SK-N-MC (cell line): ENCODE data around the gene ETS2.

Experiments
- DNase-seq: peaks from one replicate; pipeline ENCODE4 v3.0.0-alpha.2; 2011; ENCODE audit warnings: low read depth, low spot score
- H3K27ac ChIP-seq: fragments of 200-600 bp; sonication (generic); 2 replicates; pipeline ENCODE4 v1.5.1; 2016; ENCODE audit warnings: mixed run types
- H3K36me3 ChIP-seq: fragments of 200-600 bp; sonication (generic); 2 replicates; pipeline ENCODE4 v1.6.1; 2017; ENCODE audit warnings: antibody characterized with exemption, low read length, mixed read lengths; ENCODE audit not compliant: insufficient read depth
- H3K4me3 ChIP-seq: fragments of 200-600 bp; sonication (generic); 2 replicates; pipeline ENCODE4 v1.5.1; 2016
- H3K9ac ChIP-seq: fragments of 200-600 bp; sonication (generic); 2 replicates; pipeline ENCODE4 v1.8.0; 2017; ENCODE audit warnings: mixed run types, mixed read lengths; ENCODE audit not compliant: insufficient read length
- H3K9me3 ChIP-seq: fragments of 200-600 bp; sonication (generic); 2 replicates; pipeline ENCODE4 v1.6.1; 2017; ENCODE audit warnings: low read depth, mild to moderate bottlenecking, antibody characterized with exemption, low read length, moderate library complexity, mixed read lengths
- EZH2 ChIP-seq: fragments of 200-600 bp; sonication (generic); IDR thresholded peaks from one replicate; pipeline ENCODE4 v1.6.1; 2017; ENCODE audit warnings: antibody characterized with exemption
- FOXP2 ChIP-seq: optimal IDR thresholded peaks from 2 replicates; pipeline ENCODE3; 2011; ENCODE audit warnings: mild to moderate bottlenecking, moderate library complexity; ENCODE audit not compliant: insufficient read depth; ENCODE audit errors: extremely low read length, control extremely low read depth
- POLR2AphosphoS5 ChIP-seq: IDR thresholded peaks from 2 replicates; pipeline ENCODE4 v1.6.1; 2012; ENCODE audit warnings: mild to moderate bottlenecking, low read depth, low read length, borderline replicate concordance

Gene ETS2

DNA sequence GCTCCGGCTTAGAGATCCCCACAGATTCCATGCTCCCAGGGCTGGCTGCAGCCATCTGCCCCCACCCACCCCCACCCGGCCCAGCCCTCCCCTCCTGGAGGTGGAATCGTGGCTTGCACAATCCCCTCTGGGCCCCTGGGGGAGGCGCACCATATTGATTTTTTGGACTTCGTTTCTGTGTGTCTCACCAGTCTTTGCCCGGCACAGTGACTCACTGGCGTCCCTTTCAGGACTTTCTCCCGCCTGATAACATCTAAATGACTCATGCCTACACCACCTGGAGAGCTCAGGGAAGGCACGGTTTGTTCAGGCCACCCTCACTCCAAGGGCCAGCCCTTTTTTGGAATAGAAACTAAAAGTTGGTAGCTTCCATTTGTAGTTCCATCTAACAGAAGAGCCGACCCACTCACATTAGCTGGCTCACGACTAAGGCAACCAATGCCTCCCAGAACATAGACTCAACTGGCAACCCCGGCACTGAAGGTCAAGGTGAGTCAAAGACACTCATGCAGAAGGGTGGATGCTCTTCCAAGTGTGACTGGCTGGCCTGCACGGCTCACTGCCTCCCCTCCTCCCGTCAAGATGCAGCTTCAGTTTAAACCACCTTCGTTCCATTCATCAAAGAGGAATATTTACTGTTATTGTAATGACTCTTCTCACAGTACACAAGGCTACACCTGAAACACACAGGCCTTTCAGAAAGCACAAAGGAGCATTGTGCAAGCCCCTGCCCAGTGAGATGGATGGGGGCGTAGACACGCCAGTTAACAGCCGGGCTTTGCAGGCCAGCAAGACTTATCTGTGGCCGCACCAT is 18.1 kb upstream of the ETS2 start:
- Histone ChIP-seq H3K27ac (no peak overlapping the region), H3K4me3 (no peak overlapping the region), H3K9ac (no peak overlapping the region), H3K36me3 (no peaks in the 10 kb centered on the region), H3K9me3 (no peaks in the 10 kb centered on the region)
- TF ChIP-seq POLR2AphosphoS5 (no peak), FOXP2 (no peak), EZH2 (no peak)
- no peak for DNase-seq

DNA sequence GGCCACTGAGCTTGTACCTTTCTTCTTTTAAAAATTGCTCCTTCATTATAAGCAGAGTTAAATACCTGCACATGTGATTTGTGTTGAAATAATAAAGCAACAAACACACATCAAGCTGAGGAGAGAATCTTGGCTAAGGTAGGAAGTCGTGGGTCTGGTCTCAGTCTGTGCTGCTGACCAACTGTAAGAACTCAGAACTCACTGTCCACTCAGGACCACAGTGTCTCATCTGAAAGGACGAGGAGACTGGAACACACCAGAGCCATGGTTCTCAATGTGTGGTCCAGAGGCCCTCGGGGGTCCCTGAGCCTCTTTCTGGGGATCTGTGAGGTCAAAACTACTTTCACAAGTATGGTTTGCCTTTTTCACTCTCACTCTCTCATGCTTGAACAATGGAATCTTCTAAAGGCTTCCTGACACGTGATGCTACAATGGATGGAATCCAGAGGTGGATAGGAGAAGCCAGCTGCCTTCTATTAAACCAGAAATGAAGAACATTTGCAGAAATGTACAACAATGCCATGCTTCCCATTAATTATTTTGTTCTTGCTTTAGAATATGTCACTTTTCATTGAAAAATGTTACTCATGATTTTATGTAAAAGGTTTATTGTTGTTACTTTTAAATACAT is 17.3 kb upstream of the ETS2 start:
- no peak overlapping the region for H3K4me3 ChIP-seq
- no peak overlapping the region for H3K27ac ChIP-seq

DNA sequence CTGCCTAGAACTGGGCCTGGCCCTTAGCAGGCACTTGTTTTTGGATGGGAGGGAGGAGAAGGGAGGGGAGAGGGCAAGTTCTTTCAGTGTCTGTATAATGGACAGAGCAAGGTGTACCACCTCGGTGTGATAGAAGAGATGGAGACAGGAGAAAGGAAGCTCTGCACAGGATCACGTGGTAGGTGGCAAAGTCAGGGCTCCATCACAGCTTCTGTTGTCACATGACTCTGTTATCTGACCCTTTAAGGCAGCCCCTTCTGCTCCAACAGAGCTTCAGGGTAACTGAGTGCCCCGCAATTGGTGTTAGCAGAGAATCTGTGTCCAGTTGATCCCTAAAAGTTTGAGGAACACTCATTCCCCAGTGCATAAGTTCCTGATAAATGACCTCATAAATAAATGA is 16.5 kb upstream of the ETS2 start:
- Histone ChIP-seq H3K9ac (no peak overlapping the region), H3K27ac (no peak overlapping the region), H3K4me3 (no peak overlapping the region), H3K9me3 (no peaks in the 10 kb centered on the region), H3K36me3 (no peaks in the 10 kb centered on the region)
- DNase-seq, result no peak
- TF ChIP-seq POLR2AphosphoS5, result no peak
- TF ChIP-seq FOXP2, result no peak
- TF ChIP-seq EZH2, result no peak

More for the DNA sequence above, 17.3 kb upstream of the ETS2 start:
- TF ChIP-seq POLR2AphosphoS5 (no peak), FOXP2 (no peak), EZH2 (no peak)
- Histone ChIP-seq H3K9ac (no peak overlapping the region), H3K36me3 (no peaks in the 10 kb centered on the region), H3K9me3 (no peaks in the 10 kb centered on the region)
- no peak for DNase-seq

DNA sequence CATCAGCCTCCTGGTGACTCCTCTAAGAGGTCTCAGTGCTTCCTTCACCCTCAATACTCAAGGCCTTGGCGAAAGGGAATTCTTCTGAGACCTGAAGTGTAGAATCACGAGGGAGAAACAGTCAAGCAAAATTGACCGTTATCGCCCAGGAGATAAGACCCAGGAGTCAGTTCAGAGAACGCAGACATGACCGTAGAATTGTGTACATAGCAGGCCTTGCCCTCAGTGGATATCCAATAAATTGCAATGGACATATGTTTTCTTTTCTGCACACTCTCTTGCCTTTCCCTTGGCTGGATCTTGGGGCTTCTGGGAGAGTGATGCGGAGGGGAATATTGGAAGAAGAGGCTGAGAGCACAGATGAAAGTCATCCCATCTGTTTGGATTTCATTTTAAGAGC is 15.7 kb upstream of the ETS2 start:
- no peak overlapping the region for H3K4me3 ChIP-seq
- no peak overlapping the region for H3K27ac ChIP-seq
- TF ChIP-seq FOXP2 (no peak), POLR2AphosphoS5 (no peak), EZH2 (no peak)
- no peak overlapping the region for H3K9ac ChIP-seq
- no peaks in the 10 kb centered on the region for H3K36me3 ChIP-seq
- H3K9me3 ChIP-seq, result no peaks in the 10 kb centered on the region
- no peak for DNase-seq

DNA sequence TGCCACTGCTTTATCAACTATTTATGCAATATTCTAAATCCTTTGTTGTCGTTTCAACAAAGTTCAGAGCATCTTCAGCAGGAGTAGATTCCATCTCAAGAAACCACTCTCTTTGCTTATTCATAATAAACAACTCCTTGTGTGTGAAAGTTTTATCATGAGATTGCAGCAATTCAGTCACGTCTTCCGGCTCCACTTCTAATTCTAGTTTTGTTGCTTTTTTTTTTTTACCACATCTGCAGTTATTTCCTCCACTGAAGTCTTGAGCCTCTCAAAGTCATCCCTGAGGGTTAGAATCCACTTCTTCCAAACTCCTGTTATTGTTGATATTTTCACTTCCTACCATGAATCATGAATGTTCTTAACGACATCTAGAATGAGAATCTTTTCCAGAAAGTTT is 14.8 kb upstream of the ETS2 start:
- H3K27ac ChIP-seq, result no peak overlapping the region
- no peak overlapping the region for H3K4me3 ChIP-seq
- no peaks in the 10 kb centered on the region for H3K9me3 ChIP-seq
- TF ChIP-seq EZH2 (no peak), FOXP2 (no peak), POLR2AphosphoS5 (no peak)
- H3K9ac ChIP-seq, result no peak overlapping the region
- H3K36me3 ChIP-seq, result no peaks in the 10 kb centered on the region
- no peak for DNase-seq

DNA sequence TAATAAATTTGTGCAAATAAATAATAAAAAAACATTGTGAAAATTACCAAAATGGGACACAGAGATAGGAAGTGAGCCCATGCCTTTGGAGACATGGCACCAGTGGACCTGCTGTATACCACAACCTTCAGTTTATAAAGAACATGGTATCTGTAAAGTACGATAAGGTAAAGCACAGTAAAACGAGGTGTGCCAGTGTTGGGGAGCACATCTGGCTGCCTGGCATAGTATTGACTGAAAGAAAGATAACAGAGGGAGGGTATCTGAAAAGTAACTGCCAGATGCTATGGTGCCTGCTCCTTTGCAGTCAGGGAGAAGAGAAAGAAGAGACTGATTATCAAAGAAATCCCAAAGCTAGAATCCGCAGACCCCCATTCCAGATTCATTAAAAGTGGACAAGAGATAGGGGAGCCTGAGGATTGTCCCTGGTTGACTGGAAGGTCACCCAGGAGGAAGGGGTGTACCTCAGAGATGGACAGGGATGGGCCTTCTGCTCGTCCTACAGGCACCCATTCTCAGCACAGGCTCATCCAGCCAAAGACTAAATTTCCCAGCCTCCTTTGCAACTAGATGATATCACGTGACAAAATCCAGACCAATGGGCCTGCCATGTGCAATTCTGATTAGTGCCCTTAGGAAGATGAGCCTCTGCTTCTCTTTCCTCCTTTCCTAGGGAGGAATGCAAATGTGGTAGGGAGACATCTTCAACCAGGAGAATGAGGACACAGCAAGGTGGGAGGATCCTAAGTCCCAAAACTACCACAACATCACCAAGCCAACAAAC is 12.9 kb upstream of the ETS2 start:
- H3K9me3 ChIP-seq, result no peaks in the 10 kb centered on the region
- no peak overlapping the region for H3K27ac ChIP-seq
- H3K36me3 ChIP-seq, result no peaks in the 10 kb centered on the region
- TF ChIP-seq POLR2AphosphoS5 (no peak), FOXP2 (no peak), EZH2 (no peak)
- no peak for DNase-seq
- no peak overlapping the region for H3K9ac ChIP-seq
- H3K4me3 ChIP-seq, result no peak overlapping the region

DNA sequence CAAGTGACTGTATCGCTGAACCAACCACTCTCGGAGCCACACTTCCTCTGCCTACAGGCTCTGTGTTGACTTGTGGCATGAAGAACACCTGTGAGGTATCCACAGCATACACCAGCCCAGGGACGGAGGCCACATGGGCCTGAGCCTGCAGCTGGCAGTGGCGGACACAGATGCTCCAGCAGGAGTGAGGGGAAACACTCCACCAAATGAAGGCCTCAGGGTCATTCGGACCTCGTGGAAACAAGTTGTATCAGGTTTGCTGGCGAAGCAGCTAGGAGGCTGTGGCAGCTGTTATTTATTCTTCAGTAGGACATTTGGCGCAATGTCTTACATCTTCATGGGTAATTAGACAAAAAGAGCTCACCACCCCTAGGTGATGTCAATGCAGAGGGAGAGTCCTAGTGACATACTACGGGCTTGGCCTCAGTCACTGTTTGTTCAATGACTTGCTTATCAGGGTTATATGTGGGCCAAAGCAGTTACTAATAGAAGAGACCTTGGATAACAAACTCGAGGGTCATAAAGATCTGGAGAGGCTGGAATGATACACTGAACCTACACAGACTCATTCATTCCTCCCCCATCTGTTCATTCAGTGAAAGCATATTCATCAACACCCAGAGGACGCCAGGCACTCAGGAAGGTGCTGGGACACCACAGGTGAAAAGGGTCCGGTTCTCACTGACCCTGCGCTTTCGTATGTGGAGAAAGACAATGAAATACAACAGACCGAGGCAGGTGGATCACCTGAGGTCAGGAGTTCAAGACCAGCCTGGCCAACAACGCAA is 11.6 kb upstream of the ETS2 start:
- Histone ChIP-seq H3K36me3 (no peaks in the 10 kb centered on the region), H3K27ac (no peak overlapping the region), H3K4me3 (no peak overlapping the region), H3K9me3 (no peaks in the 10 kb centered on the region), H3K9ac (no peak overlapping the region)
- no peak for DNase-seq
- TF ChIP-seq EZH2, result no peak
- TF ChIP-seq POLR2AphosphoS5, result no peak
- no peak for TF ChIP-seq FOXP2
